ENCODE data around the gene FEM1C. TPM values are rescaled to one million over a fixed set of nuclear protein-coding genes. Genes with fewer than 3 reads are reported as not detected.

FEM1C gene, protein sequence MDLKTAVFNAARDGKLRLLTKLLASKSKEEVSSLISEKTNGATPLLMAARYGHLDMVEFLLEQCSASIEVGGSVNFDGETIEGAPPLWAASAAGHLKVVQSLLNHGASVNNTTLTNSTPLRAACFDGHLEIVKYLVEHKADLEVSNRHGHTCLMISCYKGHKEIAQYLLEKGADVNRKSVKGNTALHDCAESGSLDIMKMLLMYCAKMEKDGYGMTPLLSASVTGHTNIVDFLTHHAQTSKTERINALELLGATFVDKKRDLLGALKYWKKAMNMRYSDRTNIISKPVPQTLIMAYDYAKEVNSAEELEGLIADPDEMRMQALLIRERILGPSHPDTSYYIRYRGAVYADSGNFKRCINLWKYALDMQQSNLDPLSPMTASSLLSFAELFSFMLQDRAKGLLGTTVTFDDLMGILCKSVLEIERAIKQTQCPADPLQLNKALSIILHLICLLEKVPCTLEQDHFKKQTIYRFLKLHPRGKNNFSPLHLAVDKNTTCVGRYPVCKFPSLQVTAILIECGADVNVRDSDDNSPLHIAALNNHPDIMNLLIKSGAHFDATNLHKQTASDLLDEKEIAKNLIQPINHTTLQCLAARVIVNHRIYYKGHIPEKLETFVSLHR
- total RNA-seq (2022; extraction: Qiagen RNA extraction) = 5.4 to 7.0 TPM (median 5.8 TPM) in 5 replicates

DNA sequence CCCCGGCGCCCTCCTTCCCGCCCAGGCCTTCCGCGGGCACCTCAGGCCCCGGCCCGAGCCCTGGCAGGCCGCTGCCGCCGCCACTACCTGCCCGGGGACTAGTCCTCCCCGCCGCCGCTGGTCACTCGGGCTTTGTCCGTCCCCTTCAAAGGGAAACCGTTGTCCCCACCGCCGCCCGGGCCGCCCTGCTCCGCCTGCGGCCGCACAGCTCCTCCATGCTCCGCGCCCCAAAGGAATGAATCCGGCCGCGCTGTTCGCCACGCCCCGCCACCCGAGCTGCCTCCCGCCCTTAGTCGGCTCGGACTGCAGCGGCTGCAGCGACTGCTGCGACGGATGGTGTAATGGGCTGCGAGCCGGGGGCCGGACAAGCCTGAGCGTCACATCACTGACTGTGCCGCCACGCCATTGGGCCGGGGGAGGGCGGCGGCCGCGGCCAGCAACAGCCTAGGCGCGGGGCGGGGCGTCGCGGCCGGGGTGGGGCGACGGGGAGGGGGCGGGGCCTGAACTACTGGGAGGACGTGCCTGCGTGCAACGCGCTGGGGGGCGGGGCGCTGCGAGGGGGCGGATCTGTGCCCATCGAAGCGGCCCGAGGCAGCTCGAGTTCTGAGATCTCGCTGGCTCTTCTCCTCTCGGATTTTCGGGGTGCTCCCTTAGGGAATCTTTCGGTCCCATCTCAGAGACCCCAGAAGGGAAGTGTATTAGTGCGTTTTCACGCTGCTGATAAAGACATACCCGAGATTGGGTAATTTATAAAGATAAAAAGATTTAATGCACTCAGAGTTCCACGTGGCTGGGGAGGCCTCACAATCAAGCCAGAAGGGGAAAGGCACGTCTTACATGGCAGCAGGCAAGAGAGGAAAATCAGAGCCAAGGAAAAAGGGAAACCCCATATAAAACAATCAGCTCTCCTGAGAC is at the start of gene FEM1C:
Gene FEM1C, minus strand, starts transcription at position 340 of the 915 bp plus-strand sequence. CDS start 1,282 bp downstream, outside the sequence.

Other genes with a start within 250 kb of the FEM1C start
- 7.3 to 9.3 TPM (median 7.8 TPM) in 5 replicates for gene CCDC112, start 248.1 kb downstream of the FEM1C start, total RNA-seq (2022; extraction: Qiagen RNA extraction)
- gene TICAM2, start 57.7 kb upstream of the FEM1C start, total RNA-seq (2022; extraction: Qiagen RNA extraction) = 0.75 to 1.4 TPM (median 1.2 TPM) in 5 replicates
- gene TMED7, start 81.3 kb upstream of the FEM1C start, total RNA-seq (2022; extraction: Qiagen RNA extraction) = 42.3 to 64.0 TPM (median 51.7 TPM) in 5 replicates

Data from A549 treated with CORT108297 at 1 μM for 4 hours (cell line).